Measurements from ENCODE around the gene KIAA0408.

Gene KIAA0408

DNA sequence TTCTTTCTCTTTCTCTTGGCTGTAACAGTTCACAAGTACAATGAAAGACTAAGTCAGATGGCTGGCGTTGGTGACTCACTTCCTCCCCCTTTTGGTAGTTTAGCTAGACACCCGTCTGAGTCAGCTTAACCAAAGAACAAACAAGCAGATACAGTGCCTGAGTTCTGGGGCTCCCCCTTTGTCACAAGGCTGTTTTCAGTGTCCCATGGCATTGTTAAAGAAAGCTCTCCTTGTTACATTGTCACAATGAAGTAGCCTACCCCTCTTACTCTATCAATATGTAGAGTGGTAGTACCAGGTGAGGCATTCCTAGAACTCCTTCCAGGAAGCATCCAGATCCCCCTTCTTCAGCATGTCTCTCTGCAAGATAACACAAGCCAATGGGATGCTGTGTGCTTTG lies 38.6 kb downstream of the KIAA0408 start:
- Histone ChIP-seq H3K36me3 (ENCODE audit: control insufficient read depth in 2 of 2, insufficient read depth in 1 of 2, low read length in 2 of 2) (no peaks in the 10 kb centered on the region), H3K4me1 (ENCODE audit: control insufficient read depth, insufficient read depth, low read length) (no peaks in the 10 kb centered on the region), H3K27ac (ENCODE audit: extremely low read depth, low read depth, low read length) (no peak overlapping the region), H3K9me3 (ENCODE audit: control insufficient read depth, insufficient read depth, low read depth, low read length) (no peaks in the 10 kb centered on the region), H3K4me3 (ENCODE audit: low read depth, low read length) (no peak overlapping the region)
- ChIA-PET POLR2A (interaction anchor here (0.7 to 1.0 kb wide), 2 partner anchors 80 to 121 kb away, joined by 3 to 5 read pairs; no protein-coding TSS in a partner anchor), CTCF (interaction anchor here (0.6 to 4.0 kb wide), 28 partner anchors 11 to 230 kb away, joined by 3 to 32 read pairs (median 4); no protein-coding TSS in a partner anchor)
- TF ChIP-seq, protein P1, sequence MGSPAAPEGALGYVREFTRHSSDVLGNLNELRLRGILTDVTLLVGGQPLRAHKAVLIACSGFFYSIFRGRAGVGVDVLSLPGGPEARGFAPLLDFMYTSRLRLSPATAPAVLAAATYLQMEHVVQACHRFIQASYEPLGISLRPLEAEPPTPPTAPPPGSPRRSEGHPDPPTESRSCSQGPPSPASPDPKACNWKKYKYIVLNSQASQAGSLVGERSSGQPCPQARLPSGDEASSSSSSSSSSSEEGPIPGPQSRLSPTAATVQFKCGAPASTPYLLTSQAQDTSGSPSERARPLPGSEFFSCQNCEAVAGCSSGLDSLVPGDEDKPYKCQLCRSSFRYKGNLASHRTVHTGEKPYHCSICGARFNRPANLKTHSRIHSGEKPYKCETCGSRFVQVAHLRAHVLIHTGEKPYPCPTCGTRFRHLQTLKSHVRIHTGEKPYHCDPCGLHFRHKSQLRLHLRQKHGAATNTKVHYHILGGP (tag by site-specific recombination; IDR thresholded peaks at IDR 0.05), result peak; percentile 25; the same call in 1 of the 2 replicates
- no peak for TF ChIP-seq ZNF184 (tag by site-specific recombination; IDR thresholded peaks at IDR 0.05)
- peak; percentile 19; the same call in 1 of the 2 replicates for TF ChIP-seq ZNF654 (tag by site-specific recombination; IDR thresholded peaks at IDR 0.05; ENCODE audit: low read depth)
- 0 out of 2 replicates have a peak, but pooled peaks have one; percentile 25 for TF ChIP-seq ZNF2 (tag by site-specific recombination; IDR thresholded peaks at IDR 0.05)
- TF ChIP-seq ZNF335 (tag by site-specific recombination; conservative IDR thresholded peaks at IDR 0.05), result 0 out of 2 replicates have a peak, but pooled peaks have one; percentile 12
- 0 out of 2 replicates have a peak, but pooled peaks have one; percentile 40 for TF ChIP-seq ZNF660 (tag by site-specific recombination; IDR thresholded peaks at IDR 0.05)
- no peak for TF ChIP-seq ZNF404 (tag by site-specific recombination; IDR thresholded peaks at IDR 0.05)
- peak; percentile 67; the same call in 1 of the 2 replicates for TF ChIP-seq MZF1 (tag by site-specific recombination; IDR thresholded peaks at IDR 0.05; ENCODE audit: borderline replicate concordance)
- TF ChIP-seq ZBTB20 (tag by site-specific recombination; IDR thresholded peaks at IDR 0.05), result peak; percentile 51; the same call in 1 of the 2 replicates
- TF ChIP-seq, protein P2, sequence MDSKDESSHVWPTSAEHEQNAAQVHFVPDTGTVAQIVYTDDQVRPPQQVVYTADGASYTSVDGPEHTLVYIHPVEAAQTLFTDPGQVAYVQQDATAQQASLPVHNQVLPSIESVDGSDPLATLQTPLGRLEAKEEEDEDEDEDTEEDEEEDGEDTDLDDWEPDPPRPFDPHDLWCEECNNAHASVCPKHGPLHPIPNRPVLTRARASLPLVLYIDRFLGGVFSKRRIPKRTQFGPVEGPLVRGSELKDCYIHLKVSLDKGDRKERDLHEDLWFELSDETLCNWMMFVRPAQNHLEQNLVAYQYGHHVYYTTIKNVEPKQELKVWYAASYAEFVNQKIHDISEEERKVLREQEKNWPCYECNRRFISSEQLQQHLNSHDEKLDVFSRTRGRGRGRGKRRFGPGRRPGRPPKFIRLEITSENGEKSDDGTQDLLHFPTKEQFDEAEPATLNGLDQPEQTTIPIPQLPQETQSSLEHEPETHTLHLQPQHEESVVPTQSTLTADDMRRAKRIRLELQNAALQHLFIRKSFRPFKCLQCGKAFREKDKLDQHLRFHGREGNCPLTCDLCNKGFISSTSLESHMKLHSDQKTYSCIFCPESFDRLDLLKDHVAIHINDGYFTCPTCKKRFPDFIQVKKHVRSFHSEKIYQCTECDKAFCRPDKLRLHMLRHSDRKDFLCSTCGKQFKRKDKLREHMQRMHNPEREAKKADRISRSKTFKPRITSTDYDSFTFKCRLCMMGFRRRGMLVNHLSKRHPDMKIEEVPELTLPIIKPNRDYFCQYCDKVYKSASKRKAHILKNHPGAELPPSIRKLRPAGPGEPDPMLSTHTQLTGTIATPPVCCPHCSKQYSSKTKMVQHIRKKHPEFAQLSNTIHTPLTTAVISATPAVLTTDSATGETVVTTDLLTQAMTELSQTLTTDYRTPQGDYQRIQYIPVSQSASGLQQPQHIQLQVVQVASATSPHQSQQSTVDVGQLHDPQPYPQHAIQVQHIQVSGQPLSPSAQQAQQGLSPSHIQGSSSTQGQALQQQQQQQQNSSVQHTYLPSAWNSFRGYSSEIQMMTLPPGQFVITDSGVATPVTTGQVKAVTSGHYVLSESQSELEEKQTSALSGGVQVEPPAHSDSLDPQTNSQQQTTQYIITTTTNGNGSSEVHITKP (tag by site-specific recombination; IDR thresholded peaks at IDR 0.05), result peak; percentile 51; the same call in 1 of the 2 replicates
- no peak for TF ChIP-seq ZNF366 (tag by site-specific recombination; conservative IDR thresholded peaks at IDR 0.05)
- TF ChIP-seq, protein P3, sequence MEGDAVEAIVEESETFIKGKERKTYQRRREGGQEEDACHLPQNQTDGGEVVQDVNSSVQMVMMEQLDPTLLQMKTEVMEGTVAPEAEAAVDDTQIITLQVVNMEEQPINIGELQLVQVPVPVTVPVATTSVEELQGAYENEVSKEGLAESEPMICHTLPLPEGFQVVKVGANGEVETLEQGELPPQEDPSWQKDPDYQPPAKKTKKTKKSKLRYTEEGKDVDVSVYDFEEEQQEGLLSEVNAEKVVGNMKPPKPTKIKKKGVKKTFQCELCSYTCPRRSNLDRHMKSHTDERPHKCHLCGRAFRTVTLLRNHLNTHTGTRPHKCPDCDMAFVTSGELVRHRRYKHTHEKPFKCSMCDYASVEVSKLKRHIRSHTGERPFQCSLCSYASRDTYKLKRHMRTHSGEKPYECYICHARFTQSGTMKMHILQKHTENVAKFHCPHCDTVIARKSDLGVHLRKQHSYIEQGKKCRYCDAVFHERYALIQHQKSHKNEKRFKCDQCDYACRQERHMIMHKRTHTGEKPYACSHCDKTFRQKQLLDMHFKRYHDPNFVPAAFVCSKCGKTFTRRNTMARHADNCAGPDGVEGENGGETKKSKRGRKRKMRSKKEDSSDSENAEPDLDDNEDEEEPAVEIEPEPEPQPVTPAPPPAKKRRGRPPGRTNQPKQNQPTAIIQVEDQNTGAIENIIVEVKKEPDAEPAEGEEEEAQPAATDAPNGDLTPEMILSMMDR (tag by site-specific recombination; IDR thresholded peaks at IDR 0.05), result peak; percentile 33; the same call in 1 of the 2 replicates
- no peak for TF ChIP-seq GLIS2 (tag by site-specific recombination; IDR thresholded peaks at IDR 0.05)

DNA sequence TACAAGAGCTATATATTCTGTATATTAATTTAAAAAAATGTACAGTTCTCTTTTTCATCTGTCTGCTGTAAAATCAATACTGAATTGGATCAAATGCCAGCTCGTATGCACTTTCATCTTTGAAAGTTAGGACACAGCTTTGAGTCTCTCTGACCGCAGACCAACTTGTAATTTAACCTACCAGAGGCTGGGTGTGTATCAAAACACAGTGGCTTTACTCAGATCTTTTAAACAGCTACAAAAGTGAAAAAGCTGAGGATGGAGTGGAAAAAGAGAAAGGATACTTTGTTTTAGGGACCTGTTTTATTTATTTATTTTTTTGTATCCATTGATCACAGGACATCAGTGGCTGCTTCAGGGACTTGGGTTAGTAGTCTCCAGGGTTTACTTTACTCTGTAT lies 44.1 kb downstream of the KIAA0408 start:
- Histone ChIP-seq H3K27ac (ENCODE audit: extremely low read depth, low read depth, low read length) (no peak overlapping the region), H3K9me3 (ENCODE audit: control insufficient read depth, insufficient read depth, low read depth, low read length) (no peaks in the 10 kb centered on the region), H3K4me3 (ENCODE audit: low read depth, low read length) (no peak overlapping the region), H3K4me1 (ENCODE audit: control insufficient read depth, insufficient read depth, low read length) (no peaks in the 10 kb centered on the region), H3K36me3 (ENCODE audit: control insufficient read depth in 2 of 2, insufficient read depth in 1 of 2, low read length in 2 of 2) (no peaks in the 10 kb centered on the region)
- ChIA-PET POLR2A (no interaction called here), CTCF (no interaction called here)
- TF ChIP-seq ZNF747 (tag by site-specific recombination; IDR thresholded peaks at IDR 0.05) (no peak), ZNF114 (tag by site-specific recombination; IDR thresholded peaks at IDR 0.05) (no peak), EGR2 (tag by site-specific recombination; IDR thresholded peaks at IDR 0.05; ENCODE audit: low read depth) (no peak)
- TF ChIP-seq, protein P4, sequence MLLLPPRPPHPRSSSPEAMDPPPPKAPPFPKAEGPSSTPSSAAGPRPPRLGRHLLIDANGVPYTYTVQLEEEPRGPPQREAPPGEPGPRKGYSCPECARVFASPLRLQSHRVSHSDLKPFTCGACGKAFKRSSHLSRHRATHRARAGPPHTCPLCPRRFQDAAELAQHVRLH (tag by site-specific recombination; IDR thresholded peaks at IDR 0.05), result no peak
